ENCODE measurements around the gene TNFRSF6B. TPM values are rescaled to one million over a fixed set of nuclear protein-coding genes. Genes with fewer than 3 reads are reported as not detected.
"Not testable (repeated sequence)": the region's sequence is repeated elsewhere in the genome, so short reads cannot be mapped to it uniquely, and the experiment has no call there.

The TNFRSF6B gene
- total and polyA plus RNA-seq, 4 donors: 1.6 to 195 (median 32.7) TPM

DNA sequence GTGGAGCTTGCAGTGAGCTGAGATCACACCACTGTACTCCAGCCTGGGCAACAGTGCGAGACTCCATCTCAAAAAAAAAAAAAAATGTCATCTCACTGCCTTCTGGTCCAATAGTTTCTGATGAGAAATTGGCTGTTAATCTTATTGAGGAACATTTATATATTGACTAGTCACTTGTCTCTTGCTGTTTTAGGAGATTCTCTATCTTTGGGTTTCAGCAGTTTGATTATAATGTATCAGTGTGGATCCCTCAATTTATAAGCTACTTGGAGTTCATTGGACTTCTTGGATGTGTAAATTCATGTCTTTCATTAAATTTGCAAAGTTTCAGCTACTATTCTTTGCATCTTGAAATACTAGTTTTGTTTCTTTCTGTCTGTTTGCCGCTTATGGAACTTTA lies 22.5 kb downstream of the TNFRSF6B start:
- TF ChIP-seq, protein P1, sequence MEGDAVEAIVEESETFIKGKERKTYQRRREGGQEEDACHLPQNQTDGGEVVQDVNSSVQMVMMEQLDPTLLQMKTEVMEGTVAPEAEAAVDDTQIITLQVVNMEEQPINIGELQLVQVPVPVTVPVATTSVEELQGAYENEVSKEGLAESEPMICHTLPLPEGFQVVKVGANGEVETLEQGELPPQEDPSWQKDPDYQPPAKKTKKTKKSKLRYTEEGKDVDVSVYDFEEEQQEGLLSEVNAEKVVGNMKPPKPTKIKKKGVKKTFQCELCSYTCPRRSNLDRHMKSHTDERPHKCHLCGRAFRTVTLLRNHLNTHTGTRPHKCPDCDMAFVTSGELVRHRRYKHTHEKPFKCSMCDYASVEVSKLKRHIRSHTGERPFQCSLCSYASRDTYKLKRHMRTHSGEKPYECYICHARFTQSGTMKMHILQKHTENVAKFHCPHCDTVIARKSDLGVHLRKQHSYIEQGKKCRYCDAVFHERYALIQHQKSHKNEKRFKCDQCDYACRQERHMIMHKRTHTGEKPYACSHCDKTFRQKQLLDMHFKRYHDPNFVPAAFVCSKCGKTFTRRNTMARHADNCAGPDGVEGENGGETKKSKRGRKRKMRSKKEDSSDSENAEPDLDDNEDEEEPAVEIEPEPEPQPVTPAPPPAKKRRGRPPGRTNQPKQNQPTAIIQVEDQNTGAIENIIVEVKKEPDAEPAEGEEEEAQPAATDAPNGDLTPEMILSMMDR (IDR thresholded peaks at IDR 0.05; ENCODE audit: control extremely low read depth, extremely low read depth): no peak
- H3K9ac ChIP-seq (ENCODE audit: insufficient read depth in 1 of 2, low read length in 2 of 2): no peak overlapping the region
- WGBS, 2 donors: 97% methylated on average over 2 of the region's 2 CpGs
- H3K4me1 ChIP-seq (ENCODE audit: control insufficient read depth in 5 of 5, insufficient read depth in 5 of 5, low read length in 5 of 5): no peaks in the 10 kb centered on the region
- H3K36me3 ChIP-seq (ENCODE audit: control insufficient read depth in 4 of 4, insufficient read depth in 4 of 4, low read length in 4 of 4): peaks cover 3 to 36% (median 22%) of the 10 kb centered on the region in 4 donors
- DNase-seq (no peak), ATAC-seq (ENCODE audit: insufficient read depth, low FRiP score) (no peak)
- H3K27ac ChIP-seq (ENCODE audit: low read depth in 1 of 2, low read length in 1 of 2): no peak overlapping the region
- H3K27me3 ChIP-seq (ENCODE audit: control insufficient read depth in 3 of 3, insufficient read depth in 3 of 3, low read length in 2 of 3): no peaks in the 10 kb centered on the region
- H3K4me3 ChIP-seq: no peak overlapping the region
- peaks cover 0 to 8% (median 4%) of the 10 kb centered on the region in 4 donors for H3K9me3 ChIP-seq (ENCODE audit: control insufficient read depth in 4 of 4, insufficient read depth in 3 of 4, low read length in 3 of 4)

DNA sequence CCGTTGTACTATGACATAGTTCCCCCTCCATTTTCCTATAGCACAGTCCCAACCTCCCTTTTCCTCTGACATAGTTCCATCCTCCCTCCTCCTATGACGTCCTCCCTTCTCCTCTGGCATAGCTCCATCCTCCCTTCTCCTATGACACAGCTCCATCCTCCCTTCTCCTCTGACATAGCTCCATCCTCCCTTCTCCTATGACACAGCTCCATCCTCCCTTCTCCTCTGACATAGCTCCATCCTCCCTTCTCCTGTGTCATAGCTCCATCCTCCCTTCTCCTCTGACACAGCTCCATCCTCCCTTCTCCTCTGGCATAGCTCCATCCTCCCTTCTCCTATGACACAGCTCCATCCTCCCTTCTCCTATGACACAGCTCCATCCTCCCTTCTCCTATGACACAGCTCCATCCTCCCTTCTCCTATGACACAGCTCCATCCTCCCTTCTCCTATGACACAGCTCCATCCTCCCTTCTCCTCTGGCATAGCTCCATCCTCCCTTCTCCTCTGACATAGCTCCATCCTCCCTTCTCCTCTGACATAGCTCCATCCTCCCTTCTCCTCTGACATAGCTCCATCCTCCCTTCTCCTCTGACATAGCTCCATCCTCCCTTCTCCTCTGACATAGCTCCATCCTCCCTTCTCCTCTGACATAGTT lies 26.6 kb downstream of the TNFRSF6B start:
- WGBS, 2 donors: 87 to 94% methylated on average over 2 of the region's 2 CpGs
- not testable (repeated sequence) for ATAC-seq (ENCODE audit: insufficient read depth, low FRiP score); H3K9me3 ChIP-seq (ENCODE audit: control insufficient read depth in 4 of 4, insufficient read depth in 3 of 4, low read length in 3 of 4); H3K27me3 ChIP-seq (ENCODE audit: control insufficient read depth in 3 of 3, insufficient read depth in 3 of 3, low read length in 2 of 3); H3K4me1 ChIP-seq (ENCODE audit: control insufficient read depth in 5 of 5, insufficient read depth in 5 of 5, low read length in 5 of 5); DNase-seq; H3K9ac ChIP-seq (ENCODE audit: insufficient read depth in 1 of 2, low read length in 2 of 2); H3K27ac ChIP-seq (ENCODE audit: low read depth in 1 of 2, low read length in 1 of 2); H3K4me3 ChIP-seq
- H3K36me3 ChIP-seq (ENCODE audit: control insufficient read depth in 4 of 4, insufficient read depth in 4 of 4, low read length in 4 of 4): peaks cover 0 to 17% (median 15%) of the 10 kb centered on the region in 4 donors

DNA sequence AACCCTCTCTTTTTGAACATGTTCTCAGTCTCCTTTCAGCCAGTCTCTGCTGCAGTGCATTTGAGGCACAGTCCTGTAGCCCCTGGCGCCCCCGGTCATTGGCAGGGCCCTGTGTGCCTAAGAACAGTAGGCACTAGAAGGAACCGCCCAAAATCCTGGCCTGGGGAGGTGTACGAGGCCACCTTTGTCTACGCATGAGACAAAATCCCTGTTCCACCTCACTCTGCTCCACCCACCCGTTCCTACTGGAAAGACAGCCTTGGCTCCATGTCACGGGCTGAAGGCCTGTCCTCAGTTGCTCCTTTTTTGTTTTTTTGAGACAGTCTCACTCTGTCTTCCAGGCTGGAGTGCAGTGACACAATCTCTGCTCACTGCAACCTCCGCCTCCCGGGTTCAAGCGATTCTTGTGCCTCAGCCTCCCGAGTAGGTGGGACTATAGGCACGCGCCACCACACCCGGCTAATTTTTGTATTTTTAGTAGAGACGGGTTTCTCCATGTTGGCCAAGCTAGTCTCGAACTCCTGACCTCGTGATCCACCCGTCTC lies 33.8 kb downstream of the TNFRSF6B start:
- not testable (repeated sequence) for H3K4me3 ChIP-seq

DNA sequence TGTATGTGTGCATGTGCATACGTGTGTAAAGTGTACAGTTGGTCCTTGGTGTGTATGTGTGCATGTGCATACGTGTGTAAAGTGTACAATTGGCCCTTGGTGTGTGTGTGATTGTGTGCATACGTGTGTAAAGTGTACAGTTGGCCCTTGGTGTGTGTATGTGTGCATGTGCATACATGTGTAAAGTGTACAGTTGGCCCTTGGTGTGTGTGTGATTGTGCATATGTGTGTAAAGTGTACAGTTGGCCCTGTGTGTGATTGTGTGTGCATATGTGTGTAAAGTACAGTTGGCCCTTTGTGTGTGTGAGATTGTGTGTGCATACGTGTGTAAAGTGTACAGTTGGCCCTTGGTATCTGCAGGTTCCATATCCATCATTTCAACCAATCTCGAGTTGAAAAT lies 35.0 kb downstream of the TNFRSF6B start:
- Histone ChIP-seq H3K27me3 (ENCODE audit: control insufficient read depth in 3 of 3, insufficient read depth in 3 of 3, low read length in 2 of 3) (no peaks in the 10 kb centered on the region), H3K36me3 (ENCODE audit: control insufficient read depth in 4 of 4, insufficient read depth in 4 of 4, low read length in 4 of 4) (peaks cover 0 to 37% (median 7%) of the 10 kb centered on the region in 4 donors), H3K4me1 (ENCODE audit: control insufficient read depth in 5 of 5, insufficient read depth in 5 of 5, low read length in 5 of 5) (peaks cover 0 to 7% (median 3%) of the 10 kb centered on the region in 5 donors), H3K9me3 (ENCODE audit: control insufficient read depth in 4 of 4, insufficient read depth in 3 of 4, low read length in 3 of 4) (no peaks in the 10 kb centered on the region), H3K9ac (ENCODE audit: insufficient read depth in 1 of 2, low read length in 2 of 2) (no peak overlapping the region), H3K4me3 (no peak overlapping the region), H3K27ac (ENCODE audit: low read depth in 1 of 2, low read length in 1 of 2) (no peak overlapping the region)
- 65 to 91% methylated on average over 4 to 5 of the region's 5 CpGs for WGBS, 2 donors
- no peak for ATAC-seq (ENCODE audit: insufficient read depth, low FRiP score)
- DNase-seq: no peak
- TF ChIP-seq, protein P1 (IDR thresholded peaks at IDR 0.05; ENCODE audit: control extremely low read depth, extremely low read depth): no peak

More for the DNA sequence above, 33.8 kb downstream of the TNFRSF6B start:
- not testable (repeated sequence) for H3K4me1 ChIP-seq (ENCODE audit: control insufficient read depth in 5 of 5, insufficient read depth in 5 of 5, low read length in 5 of 5); H3K9ac ChIP-seq (ENCODE audit: insufficient read depth in 1 of 2, low read length in 2 of 2); H3K9me3 ChIP-seq (ENCODE audit: control insufficient read depth in 4 of 4, insufficient read depth in 3 of 4, low read length in 3 of 4); H3K27ac ChIP-seq (ENCODE audit: low read depth in 1 of 2, low read length in 1 of 2); ATAC-seq (ENCODE audit: insufficient read depth, low FRiP score); DNase-seq; H3K27me3 ChIP-seq (ENCODE audit: control insufficient read depth in 3 of 3, insufficient read depth in 3 of 3, low read length in 2 of 3)
- 77 to 86% methylated on average over 18 of the region's 18 CpGs for WGBS, 2 donors
- H3K36me3 ChIP-seq (ENCODE audit: control insufficient read depth in 4 of 4, insufficient read depth in 4 of 4, low read length in 4 of 4): peaks cover 0 to 26% (median 8%) of the 10 kb centered on the region in 4 donors
